Fibroblast of villous mesenchyme (primary cell): ENCODE measurements around the gene PLAGL2. TPM values are rescaled to one million over a fixed set of nuclear protein-coding genes. Genes with fewer than 3 reads are reported as not detected.

Experiments
- DNase-seq: peaks from one replicate; pipeline ENCODE4 v3.0.0-alpha.2; 2010; ENCODE audit warnings: low read depth
- H3K4me3 ChIP-seq: 2 replicates; pipeline ENCODE4 v1.5.1; 2011; ENCODE audit warnings: low read depth, mild to moderate bottlenecking, low read length
- CTCF ChIP-seq: IDR thresholded peaks from 2 replicates; pipeline ENCODE4 v1.5.1; 2012; ENCODE audit warnings: low read depth, mild to moderate bottlenecking, low read length; ENCODE audit not compliant: insufficient read depth
- total RNA-seq: library from RNA; depleted of rRNA; stranded (reverse); fragments of >200 nt; gene quantifications from 2 replicates; pipeline ENCODE4 v1.2.3, GENCODE V29; 2012

Gene PLAGL2
- total RNA-seq, 1 donor, result 4.3 TPM

- DNase-seq, result no peak
- H3K4me3 ChIP-seq, result no peak overlapping the region
- no peak for TF ChIP-seq CTCF
Measured at GRCh38 chr20:32231245-32231644, 23.7 kb upstream of the PLAGL2 start.

- no peak for DNase-seq
- H3K4me3 ChIP-seq, result no peak overlapping the region
- no peak for TF ChIP-seq CTCF
Measured at GRCh38 chr20:32230707-32231106, 23.2 kb upstream of the PLAGL2 start.

- no peak overlapping the region for H3K4me3 ChIP-seq
- DNase-seq, result no peak
- no peak for TF ChIP-seq CTCF
Measured at GRCh38 chr20:32229251-32229747, 21.8 kb upstream of the PLAGL2 start.

GRCh38 chr20:32227744-32228688 is 20.5 kb upstream of the PLAGL2 start:
- DNase-seq, result peak; percentile 90
- no peak for TF ChIP-seq CTCF
- no peak overlapping the region for H3K4me3 ChIP-seq

GRCh38 chr20:32227306-32227705 is 19.8 kb upstream of the PLAGL2 start:
- no peak for TF ChIP-seq CTCF
- DNase-seq, result no peak

GRCh38 chr20:32226391-32226790 is 18.8 kb upstream of the PLAGL2 start:
- DNase-seq, result no peak
- H3K4me3 ChIP-seq, result no peak overlapping the region
- TF ChIP-seq CTCF, result no peak

More at GRCh38 chr20:32227306-32227705, 19.8 kb upstream of the PLAGL2 start:
- H3K4me3 ChIP-seq, result no peak overlapping the region
